Left colon (tissue), 2 donors: Measurements from ENCODE around the gene CGA. TPM values are rescaled to one million over a fixed set of nuclear protein-coding genes. Genes with fewer than 3 reads are reported as not detected.
A peak's percentile ranks its signal among the peaks of the same experiment; 100 is the strongest.
"Not testable (repeated sequence)": the region's sequence is repeated elsewhere in the genome, so short reads cannot be mapped to it uniquely, and the experiment has no call there.

ENCODE experiments used
- ATAC-seq: fragments of 200-7000 bp; cut with Tn5 transposase; one replicate; pipeline ENCODE4 v1.9.1; 2020; ENCODE audit warnings: mild to moderate bottlenecking, moderate library complexity
- DNase-seq, 2 donors: peaks; one replicate each; pipeline ENCODE4 v3.0.0-alpha.2; 2020
- intact Hi-C, 2 donors: fragments of 100-400 bp; cut with DNase I in 1 of 2; cut with micrococcal nuclease in 1 of 2; formaldehyde crosslinking; loops; one replicate each; pipeline versions ENCODE4 v1.11.2 to v1.14.0; 2022; cut with DNase I, micrococcal nuclease
- long read RNA-seq: library from polyadenylated mRNA; unstranded; transcript quantifications from one replicate; pipeline ENCODE4 v2.0.0, GENCODE V29; 2021
- total RNA-seq, 2 donors: library from RNA; stranded (reverse); fragmentation: NEBNext Ultra II Directional; extraction: Animal tissue kit (Norgen Biotek cat#: 25700); gene quantifications; one replicate each; pipeline ENCODE4 v1.2.1, GENCODE V29; 2021
- donor health status: DM: no; HTN: no; CAD: no.
- donor health status: DM: yes; HTN: yes; CAD: no.

The CGA gene
- not detected for total RNA-seq
- long read RNA-seq: 0 reads

DNA sequence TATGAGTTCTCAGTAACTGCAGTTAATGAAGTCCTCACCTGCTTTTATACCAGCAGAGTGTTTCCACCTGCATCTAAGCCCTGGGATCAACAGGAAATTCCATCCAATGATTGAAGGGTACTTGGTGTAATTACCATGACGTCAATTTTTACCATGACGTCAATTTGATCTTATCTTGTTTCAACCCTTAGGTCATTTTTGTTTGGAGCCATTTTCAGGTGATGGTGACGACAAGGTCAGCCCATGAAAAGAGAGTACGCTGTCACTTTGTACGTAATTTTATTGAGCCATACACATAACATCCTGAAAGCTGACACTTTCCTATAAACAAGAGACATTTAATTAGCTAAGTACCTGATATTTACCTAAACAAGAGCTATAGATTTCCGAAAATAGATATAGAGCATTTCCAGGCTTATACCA, at the start of gene CGA:
Gene CGA, minus strand, starts transcription at position 20 of the 423 bp plus-strand sequence. CDS start 6,906 bp downstream, outside the sequence.
- DNase-seq (no peak), ATAC-seq (no peak)
- intact Hi-C loops: no loop called here

DNA sequence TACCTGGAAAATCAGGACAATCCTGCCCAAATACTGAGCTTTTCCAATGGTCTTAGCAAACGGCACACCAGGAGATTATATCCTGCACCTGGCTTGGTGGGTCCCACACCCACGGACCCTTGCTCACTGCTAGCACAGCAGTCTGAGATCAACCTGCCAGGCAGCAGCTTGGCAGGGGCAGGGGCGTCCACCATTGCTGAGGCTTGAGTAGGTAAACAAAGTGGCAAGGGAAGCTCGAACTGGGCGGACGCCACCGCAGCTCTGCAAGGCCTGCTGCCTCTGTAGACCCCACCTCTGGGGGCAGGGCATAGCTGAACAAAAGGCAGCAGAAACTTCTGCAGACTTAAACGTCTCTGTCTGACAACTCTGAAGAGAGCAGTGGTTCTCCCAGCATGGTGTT, 45.0 kb upstream of the CGA start:
- not testable (repeated sequence) for DNase-seq, ATAC-seq
- intact Hi-C loops: loop anchor here in 1 of 2 donors (10.0 kb wide), 1 partner anchor 95 kb away; no protein-coding TSS in a partner anchor

DNA sequence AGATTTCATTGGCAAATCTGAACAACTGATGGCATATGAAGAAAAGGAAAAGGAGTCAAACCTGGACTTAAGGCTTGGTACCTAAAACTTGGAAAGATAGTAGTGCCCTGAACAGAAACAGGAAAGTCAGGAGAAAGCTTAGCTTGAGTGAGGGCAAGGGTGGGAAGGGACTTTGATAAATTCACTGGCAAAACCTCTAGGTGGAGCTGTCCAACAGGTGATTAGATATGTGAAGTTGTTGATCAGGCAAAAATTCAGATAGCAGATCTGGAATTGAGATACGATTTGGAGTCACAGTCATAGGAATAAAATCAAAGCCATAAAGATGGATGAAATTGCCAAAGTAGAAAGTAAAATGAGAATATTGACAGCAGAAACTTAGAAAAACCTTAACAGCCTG, 44.3 kb upstream of the CGA start:
- DNase-seq: no peak
- intact Hi-C loops: loop anchor here in 1 of 2 donors (10.0 kb wide), 1 partner anchor 96 kb away; no protein-coding TSS in a partner anchor
- peak; percentile 83 for ATAC-seq

DNA sequence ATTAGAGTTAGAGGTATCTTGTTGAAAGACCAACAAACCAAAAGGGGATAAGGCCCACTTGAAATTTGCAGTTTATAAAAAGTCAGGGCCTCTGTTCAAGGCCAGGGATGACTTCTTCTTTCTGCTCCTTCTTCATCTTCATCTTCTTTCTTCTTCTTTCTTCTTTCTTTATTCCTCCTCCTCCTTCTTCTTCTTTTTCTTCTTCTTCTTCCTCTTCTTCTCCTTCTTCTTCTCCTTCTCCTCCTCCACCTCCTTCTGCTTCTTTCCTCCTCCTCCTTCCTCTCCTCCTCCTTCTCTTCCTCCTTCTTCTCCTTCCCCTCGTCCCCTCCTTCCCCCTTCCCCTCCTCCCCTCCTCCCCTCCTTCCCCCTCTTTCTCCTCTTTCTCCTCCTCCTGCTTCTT, 42.1 kb upstream of the CGA start:
- DNase-seq (no peak), ATAC-seq (no peak)
- intact Hi-C loops: loop anchor here in 1 of 2 donors (10.0 kb wide), 1 partner anchor 98 kb away; no protein-coding TSS in a partner anchor

DNA sequence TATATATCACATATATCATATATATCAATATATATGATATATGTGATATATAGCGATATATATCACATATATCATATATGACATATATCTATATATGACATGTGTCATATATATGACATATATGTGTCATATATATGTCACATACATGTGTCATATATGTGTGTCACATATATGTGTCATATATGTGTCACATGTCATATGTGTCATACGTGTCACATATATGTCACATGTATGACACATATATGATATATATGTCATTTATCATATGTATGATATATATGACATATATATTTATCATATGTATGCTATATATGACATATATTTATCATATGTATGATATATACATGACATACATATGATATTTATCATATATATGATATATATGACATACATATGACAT, 32.8 kb upstream of the CGA start:
- DNase-seq: no peak
- intact Hi-C loops: no loop called here
- ATAC-seq: no peak

DNA sequence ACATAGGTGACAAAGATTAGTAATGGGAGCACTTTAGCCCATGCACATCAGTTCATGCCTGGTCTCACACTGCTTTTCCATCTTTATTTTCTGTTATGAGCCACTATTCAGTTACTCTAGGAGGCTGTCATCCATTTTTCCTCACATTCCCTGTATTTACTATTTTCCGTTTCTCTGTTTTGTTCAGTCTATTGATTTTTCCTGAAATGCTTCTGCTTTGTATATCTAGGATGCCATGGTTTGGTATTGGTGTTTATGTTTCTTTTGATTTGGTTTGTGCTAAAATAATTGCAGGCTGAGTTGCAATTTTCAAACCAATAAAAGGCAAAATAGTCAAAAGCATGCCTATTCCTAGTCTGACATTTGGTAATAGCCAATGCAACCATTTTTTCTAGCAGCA, 31.6 kb upstream of the CGA start:
- intact Hi-C loops: no loop called here
- DNase-seq (no peak), ATAC-seq (no peak)

DNA sequence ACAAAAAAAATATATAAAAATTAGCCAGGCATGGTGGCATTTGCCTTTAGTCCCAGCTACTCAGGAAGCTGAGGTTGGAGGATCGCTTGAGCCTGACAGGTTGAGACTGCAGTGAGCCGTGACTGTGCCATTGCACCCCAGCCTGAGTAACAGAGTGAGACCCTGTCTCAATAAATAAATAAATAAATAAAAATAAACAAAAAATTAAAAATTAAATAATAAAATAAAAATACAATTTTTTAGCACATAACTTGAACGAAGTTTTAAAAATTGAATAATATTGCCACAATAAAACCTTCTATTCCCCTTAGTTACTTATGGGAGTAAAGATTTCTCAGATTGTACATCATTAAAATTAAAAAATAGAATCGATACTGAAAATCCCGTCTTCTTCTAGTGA, 29.2 kb upstream of the CGA start:
- DNase-seq: no peak
- intact Hi-C loops: no loop called here

DNA sequence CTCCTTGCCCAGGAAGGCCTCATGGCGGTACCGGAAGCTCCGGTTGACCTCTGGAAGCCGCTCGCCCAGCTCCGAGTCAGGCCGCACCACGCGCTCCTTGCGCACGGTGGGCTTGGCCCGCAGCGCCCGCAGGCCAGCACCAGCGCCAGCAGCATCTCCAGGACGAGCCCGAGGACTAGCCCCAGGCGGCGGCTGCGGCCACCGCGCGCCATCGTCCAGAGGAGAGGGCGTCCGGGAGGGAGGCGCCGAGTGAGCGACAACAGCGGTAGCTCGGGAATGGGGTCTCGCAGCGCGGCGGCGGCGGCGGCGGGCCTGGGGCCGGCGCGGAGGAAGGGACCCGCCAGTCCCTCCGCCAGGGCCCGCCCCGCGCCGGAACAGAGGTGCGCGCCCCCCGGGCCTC, 27.6 kb upstream of the CGA start:
- DNase-seq: no peak
- intact Hi-C loops: no loop called here
- ATAC-seq: no peak

More for the DNA sequence above, 29.2 kb upstream of the CGA start:
- no peak for ATAC-seq

DNA sequence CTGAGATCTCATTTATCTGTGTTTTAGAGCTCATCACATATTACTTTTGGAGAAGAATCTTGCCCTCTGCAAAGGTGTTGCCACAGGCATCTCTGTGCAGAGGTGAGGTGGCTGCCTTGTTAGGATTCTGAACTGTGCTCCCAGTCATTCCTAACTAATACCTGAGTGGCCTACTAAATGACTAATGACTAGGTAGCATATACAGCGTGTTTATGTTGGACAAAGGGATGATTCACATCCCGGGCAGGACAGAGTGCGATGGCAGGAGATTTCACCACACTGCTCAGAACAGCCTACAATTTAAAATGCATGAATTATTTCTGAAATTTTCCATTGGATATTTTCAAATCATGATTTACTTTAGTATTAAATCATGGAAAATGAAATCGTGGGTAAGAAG, 23.1 kb upstream of the CGA start:
- ATAC-seq (no peak), DNase-seq (no peak)
- intact Hi-C loops: no loop called here

DNA sequence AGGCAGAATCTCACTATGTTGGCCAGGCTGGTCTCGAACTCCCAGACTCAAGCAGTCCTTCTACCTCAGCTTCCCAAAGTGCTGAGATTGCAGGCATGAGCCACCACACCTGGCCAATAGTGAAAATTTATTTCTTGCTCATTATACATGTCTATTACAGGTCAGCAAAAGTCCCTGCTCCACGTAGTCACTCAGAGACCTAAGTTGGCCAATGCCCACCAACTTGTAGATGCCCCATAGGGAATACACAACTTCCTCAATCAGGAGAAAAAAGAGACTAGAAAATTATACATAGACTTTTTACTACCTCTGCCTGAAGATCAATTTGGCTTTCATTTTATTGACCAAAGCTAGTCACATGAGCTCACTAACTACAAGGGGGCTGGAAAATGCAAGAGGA, 22.0 kb upstream of the CGA start:
- ATAC-seq (no peak), DNase-seq (no peak)
- intact Hi-C loops: no loop called here

DNA sequence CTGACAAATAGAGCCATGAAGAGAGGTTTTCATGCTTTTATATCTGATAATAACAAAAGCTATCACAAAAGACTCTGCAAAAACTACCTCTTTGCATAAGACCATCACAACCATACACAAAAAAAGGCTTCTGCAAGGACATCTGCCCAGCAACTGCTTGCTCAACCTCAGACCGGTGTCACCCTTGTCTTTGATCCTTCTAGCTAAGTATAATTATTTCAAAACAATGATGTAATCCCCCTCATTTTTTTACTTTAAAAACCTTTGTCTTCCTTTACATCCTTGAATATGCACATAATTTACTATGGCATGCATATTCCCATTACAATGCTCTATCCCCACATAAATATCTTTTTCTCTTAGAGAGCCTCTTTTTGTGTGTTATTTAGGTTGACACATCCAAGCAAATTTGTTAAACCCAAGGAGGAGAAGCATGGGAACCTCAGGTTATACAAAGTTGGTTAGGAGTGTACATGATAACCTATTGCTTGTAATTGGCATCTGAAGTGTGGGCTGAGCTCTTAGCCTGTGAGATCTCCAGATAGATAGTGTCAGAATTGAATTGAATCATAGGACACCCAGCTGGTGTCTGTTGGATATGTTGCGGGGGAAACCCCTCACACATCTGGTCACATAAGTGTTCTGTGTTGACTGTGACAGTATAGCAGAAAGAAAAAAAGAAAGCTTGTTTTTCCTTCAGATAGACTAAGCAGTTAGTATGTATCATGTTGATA, 20.7 kb upstream of the CGA start:
- ATAC-seq (no peak), DNase-seq (no peak)
- intact Hi-C loops: no loop called here

DNA sequence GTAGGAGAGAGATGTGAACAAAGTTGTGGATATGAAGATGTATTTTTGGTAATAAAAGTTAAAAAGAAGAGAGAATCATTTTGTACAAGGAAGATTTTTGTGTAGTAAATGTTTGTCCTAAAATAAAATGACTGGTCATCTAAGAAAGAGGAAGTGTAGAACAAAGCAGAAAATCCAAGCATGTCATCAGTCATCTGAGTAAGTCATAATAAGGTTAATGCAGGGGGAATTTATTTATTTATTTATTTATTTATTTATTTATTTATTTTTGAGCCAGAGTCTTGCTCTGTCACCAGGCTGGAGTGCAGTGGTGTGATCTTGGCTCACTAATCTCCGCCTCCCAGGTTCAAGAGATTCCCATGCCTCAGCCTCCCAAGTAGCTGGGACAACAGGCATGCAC, 15.7 kb upstream of the CGA start:
- intact Hi-C loops: no loop called here
- DNase-seq: no peak
- no peak for ATAC-seq

DNA sequence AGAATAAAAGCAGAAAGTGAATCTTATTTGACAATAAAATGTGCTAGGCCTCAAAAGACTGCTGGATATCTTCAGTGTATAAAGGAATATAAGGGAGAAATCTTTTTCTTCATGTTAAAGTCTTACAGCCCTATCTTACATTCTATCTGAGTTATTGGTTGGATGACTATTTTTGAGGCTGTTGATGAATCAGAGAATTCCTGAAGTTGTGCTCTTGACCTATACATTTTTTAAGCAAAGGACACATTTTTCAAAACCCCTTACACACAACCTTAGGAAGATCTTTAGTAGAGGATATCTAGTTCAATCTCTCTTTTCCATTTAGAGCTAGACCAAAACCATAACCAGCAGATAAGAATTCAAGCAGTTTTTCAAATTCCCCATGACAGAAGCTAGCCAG, 10.9 kb upstream of the CGA start:
- ATAC-seq (no peak), DNase-seq (no peak)
- intact Hi-C loops: no loop called here

DNA sequence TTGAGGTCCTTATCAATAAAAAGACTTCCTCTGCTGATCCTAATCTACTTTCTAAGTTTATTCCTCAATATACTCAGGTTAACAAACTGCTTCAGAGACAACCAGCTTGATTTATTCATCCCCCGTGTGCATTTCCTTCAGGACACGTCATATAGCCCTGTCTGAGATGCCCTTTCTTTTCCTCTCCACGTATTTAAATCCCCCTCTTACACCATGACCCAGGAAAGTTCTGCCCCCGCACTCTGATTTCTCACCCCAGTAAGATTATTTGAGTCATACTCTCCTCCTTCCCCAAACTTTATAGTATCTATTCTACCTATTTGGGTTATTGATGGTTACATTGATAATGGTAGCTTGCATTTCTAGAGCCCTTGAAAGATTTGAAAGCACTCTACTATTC, 9.8 kb upstream of the CGA start:
- no peak for DNase-seq
- intact Hi-C loops: no loop called here
- ATAC-seq: no peak

DNA sequence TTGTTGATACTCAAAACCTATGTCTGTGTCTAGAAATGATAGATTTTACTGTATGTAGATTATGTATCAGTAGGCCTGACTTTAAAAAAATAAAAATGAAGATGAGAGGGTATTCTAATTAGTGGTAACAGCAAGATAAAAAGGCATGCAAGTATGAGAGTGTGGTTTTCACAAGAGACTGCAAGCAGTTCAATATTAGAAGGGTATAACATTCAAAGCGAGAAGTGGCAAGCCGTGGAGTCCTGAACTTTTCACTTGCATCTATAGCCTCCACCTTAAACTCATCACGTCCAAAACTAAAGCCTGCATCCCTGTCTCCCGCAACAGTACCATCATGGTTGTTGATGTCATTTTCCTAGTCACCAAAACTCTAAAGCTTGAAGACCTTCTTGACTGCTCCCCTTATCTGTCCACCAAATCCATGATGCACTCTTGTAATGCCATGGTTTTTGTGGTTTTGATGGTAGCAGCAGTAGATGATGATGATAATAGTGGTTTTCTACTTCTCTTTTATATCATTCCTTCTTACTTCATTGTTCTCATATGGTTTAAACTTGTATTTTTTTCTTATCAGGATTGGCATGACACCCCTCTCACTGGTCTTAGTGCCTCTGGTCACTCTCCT, 9.2 kb upstream of the CGA start:
- intact Hi-C loops: no loop called here
- DNase-seq: no peak
- ATAC-seq: no peak

DNA sequence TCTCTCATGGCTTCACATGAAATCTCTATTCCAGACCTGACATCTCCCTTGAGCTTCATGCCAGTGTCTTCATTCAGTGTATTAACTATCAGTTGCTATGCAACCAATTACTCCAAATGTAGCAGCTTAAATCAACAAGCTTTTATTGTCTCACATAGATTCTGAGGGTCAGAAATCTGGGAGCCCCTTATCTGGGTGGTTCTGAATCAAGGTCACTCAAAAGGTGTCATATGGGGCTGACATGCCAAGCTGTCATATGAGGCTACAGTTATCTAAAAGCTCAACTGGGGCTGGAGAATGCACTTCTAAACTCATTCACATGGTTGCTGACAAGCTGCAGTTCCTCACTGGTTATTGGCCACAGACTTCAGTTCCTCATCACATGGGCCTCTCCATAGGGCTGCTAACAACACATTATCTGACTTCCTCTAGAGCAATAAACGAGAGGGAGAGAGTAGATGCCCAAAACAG, 7.3 kb upstream of the CGA start:
- no peak for DNase-seq
- intact Hi-C loops: no loop called here
- no peak for ATAC-seq

DNA sequence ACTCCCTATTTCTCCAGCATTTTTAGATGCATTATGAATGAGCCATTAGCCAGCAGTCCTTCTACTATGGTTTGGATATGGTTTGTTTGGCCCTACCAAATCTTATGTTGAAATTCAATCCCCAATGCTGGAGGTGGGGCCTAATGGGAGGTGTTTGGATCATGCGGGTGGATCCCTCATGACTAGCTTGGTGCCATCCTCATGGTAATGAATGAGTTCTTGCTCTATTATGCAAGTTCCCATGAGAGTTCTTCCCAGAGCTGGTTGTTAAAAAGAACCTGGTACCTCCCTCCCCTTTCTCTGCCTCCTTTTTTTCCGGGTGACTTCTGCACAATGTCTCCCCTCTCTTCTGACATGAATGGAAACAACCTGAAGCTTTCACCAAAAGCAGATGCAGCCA, 6.2 kb upstream of the CGA start:
- DNase-seq: no peak

DNA sequence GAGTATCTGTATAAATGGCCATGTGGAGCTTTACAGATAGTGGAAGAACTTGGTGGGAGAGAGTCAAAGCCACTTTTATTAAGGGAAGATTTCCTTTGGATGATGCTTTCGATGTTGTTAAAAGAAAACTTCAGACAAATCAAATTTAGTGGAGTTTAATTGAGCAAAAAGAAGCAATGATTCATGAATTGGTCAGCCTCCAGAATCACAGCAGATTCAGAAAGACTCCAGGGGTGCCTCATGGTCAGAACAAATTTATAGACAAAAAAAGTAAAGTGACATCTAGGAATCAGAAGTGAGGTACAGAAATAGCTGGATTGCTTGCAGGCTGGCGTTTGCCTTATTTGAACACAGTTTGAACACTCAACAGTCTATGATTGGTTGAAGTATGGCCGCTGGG, 5.3 kb upstream of the CGA start:
- ATAC-seq (no peak), DNase-seq (no peak)
- intact Hi-C loops: no loop called here

More for the DNA sequence above, 6.2 kb upstream of the CGA start:
- intact Hi-C loops: no loop called here
- ATAC-seq: no peak

DNA sequence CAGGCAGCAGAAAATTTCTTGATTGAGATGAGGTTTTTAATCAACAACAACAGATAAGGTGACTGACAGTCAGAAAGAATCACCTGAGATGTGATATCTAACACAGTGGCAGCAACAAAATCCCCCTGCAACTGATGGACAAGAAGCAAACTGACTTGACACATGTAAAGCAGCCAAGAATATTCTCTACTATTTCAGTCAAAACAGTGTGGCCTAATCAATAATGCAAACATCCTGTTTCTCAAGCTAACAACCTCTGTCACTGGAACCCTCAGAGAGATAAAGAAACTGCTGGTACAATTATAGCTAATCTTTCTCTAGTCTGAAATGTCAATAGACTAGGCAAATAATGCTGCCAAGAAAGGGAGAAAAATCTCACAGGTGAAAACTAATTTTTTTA, 4.6 kb upstream of the CGA start:
- ATAC-seq (no peak), DNase-seq (no peak)
- intact Hi-C loops: no loop called here

DNA sequence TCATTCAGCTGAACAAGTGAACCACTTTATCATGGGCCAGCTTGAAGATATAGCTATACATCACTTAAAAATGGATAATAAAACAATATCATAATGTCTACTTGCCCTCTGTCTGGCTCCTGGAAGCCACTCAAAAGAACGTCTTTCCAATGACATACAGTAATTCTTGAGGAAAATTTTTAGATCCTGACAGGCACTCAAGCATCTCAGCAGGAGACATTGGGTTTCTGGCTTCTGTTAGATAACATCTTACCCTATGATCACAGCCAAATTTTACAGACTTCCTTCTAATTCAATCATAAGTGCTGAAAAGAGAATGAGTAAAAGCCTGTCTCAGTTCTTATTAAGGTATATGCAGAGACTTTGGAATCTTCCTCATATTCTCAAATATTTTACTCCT, 330 bp downstream of the CGA start:
- ATAC-seq: no peak
- intact Hi-C loops: no loop called here

More for the DNA sequence above, 330 bp downstream of the CGA start:
- no peak for DNase-seq
